Transverse colon (tissue), 4 donors: ENCODE measurements around the gene PLXNA2.

Experiments
- CTCF ChIP-seq, 5 experiments: fragments of 200-600 bp in 3 of 5; fragments of 450-650 bp in 2 of 5; sonication (generic) in 3 of 5; IDR thresholded peaks; 1 replicate in 2 of 5; 2 replicates in 3 of 5; pipeline ENCODE4 v1.5.1; 2016 to 2017; ENCODE audit warnings: antibody characterized with exemption in 5 of 5, inconsistent platforms in 3 of 5, mild to moderate bottlenecking in 2 of 5, moderate library complexity in 1 of 5
- EP300 ChIP-seq: sonication (generic); formaldehyde crosslinking; IDR thresholded peaks from one replicate; pipeline ENCODE4 v1.6.1; 2017; ENCODE audit warnings: antibody characterized with exemption, low read depth
- POLR2A ChIP-seq: fragments of 450-650 bp; IDR thresholded peaks from one replicate; pipeline ENCODE4 v1.6.1; 2016; ENCODE audit warnings: antibody characterized with exemption, mild to moderate bottlenecking, moderate library complexity
- POLR2AphosphoS5 ChIP-seq, 3 donors: sonication (generic); formaldehyde crosslinking; IDR thresholded peaks; one replicate each; pipeline ENCODE4 v1.6.1; 2016; ENCODE audit warnings: antibody characterized with exemption in 3 of 3

- TF ChIP-seq POLR2A (no peak), POLR2AphosphoS5 (IDR thresholded peaks at IDR 0.05) (no peak), CTCF (IDR thresholded peaks at IDR 0.05) (no peak), EP300 (no peak)
Observed at GRCh38 chr1:208004851-208005250, 239.3 kb downstream of the PLXNA2 start.
